H1 (cell line): Measurements from ENCODE around the gene PRKN. TPM values are rescaled to one million over a fixed set of nuclear protein-coding genes. Genes with fewer than 3 reads are reported as not detected.

Source experiments
- CTCF ChIA-PET: fragments of 300-600 bp; sonication (Branson Sonifier 250); formaldehyde crosslinking; loops from one replicate; lab custom pipeline; 2021; ENCODE audit not compliant: partially characterized antibody; lab: Charles Lee
- POLR2A ChIA-PET: fragments of 300-600 bp; sonication (Branson Sonifier 250); formaldehyde crosslinking; loops from one replicate; lab custom pipeline; 2021; ENCODE audit warnings: inconsistent platforms; ENCODE audit not compliant: partially characterized antibody; lab: Charles Lee
- DNase-seq, 2 experiments: peaks; one replicate each; pipeline versions ENCODE4 v3.0.0 to v3.0.0-alpha.2; 2010 to 2022; ENCODE audit warnings: low spot score in 2 of 2, low read depth in 1 of 2, mixed read lengths in 1 of 2
- FAIRE-seq: peaks from 2 replicates; lab custom pipeline; 2011; peaks lifted over from hg19 to GRCh38; lab: Jason Lieb, UNC
- H2AFZ ChIP-seq: 2 replicates; pipeline ENCODE4 v1.8.1; 2012; ENCODE audit warnings: low read length, inconsistent platforms
- H2AK5ac ChIP-seq: 2 replicates; pipeline ENCODE4 v1.6.1; 2013; ENCODE audit warnings: low read depth, low read length
- H2BK120ac ChIP-seq: replicated peaks from 2 replicates; pipeline ENCODE3; 2013; ENCODE audit warnings: low read depth, low read length, inconsistent platforms
- H2BK12ac ChIP-seq: 2 replicates; pipeline ENCODE4 v1.6.1; 2013; ENCODE audit warnings: low read depth, low read length
- H2BK15ac ChIP-seq: 2 replicates; pipeline ENCODE4 v1.6.1; 2013; ENCODE audit warnings: low read length
- H2BK20ac ChIP-seq: 2 replicates; pipeline ENCODE4 v1.6.1; 2013; ENCODE audit warnings: low read length
- H2BK5ac ChIP-seq: 2 replicates; pipeline ENCODE4 v1.6.1; 2013; ENCODE audit warnings: low read depth, low read length
- H3K14ac ChIP-seq: 2 replicates; pipeline ENCODE4 v1.6.1; 2013; ENCODE audit warnings: inconsistent platforms; ENCODE audit not compliant: insufficient read length
- H3K18ac ChIP-seq: 2 replicates; pipeline ENCODE4 v1.6.1; 2013; ENCODE audit warnings: low read length; ENCODE audit errors: extremely low read depth
- H3K23ac ChIP-seq: 2 replicates; pipeline ENCODE4 v1.6.1; 2013; ENCODE audit warnings: inconsistent platforms; ENCODE audit not compliant: insufficient read length
- H3K23me2 ChIP-seq: 2 replicates; pipeline ENCODE4 v1.6.1; 2013; ENCODE audit warnings: low read depth, low read length
- H3K27ac ChIP-seq: 2 replicates; pipeline ENCODE4 v1.6.1; 2011; ENCODE audit warnings: low read depth, low read length, inconsistent platforms
- H3K27me3 ChIP-seq, 4 experiments: replicated peaks in 1 of 4; 1 replicate in 1 of 4; 2 replicates in 3 of 4; pipeline versions ENCODE4 v1.6.1 to v1.8.1; 2011 to 2013; ENCODE audit warnings: low read length in 3 of 4, mild to moderate bottlenecking in 3 of 4, inconsistent platforms in 2 of 4, mixed read lengths in 2 of 4, moderate library complexity in 1 of 4; ENCODE audit not compliant: control insufficient read depth in 3 of 4, insufficient read depth in 3 of 4; ENCODE audit errors: extremely low read depth in 1 of 4
- H3K36me3 ChIP-seq, 4 experiments: 2 replicates each; pipeline versions ENCODE4 v1.6.1 to v1.8.1; 2011 to 2013; ENCODE audit warnings: mild to moderate bottlenecking in 4 of 4, low read length in 3 of 4, moderate library complexity in 2 of 4, control low read depth in 1 of 4, inconsistent platforms in 1 of 4; ENCODE audit not compliant: insufficient read depth in 4 of 4, control insufficient read depth in 2 of 4
- H3K4ac ChIP-seq: replicated peaks from 2 replicates; pipeline ENCODE3; 2013; ENCODE audit warnings: low read length, low read depth, mixed read lengths, inconsistent platforms; ENCODE audit not compliant: insufficient read length
- H3K4me1 ChIP-seq, 4 experiments: replicated peaks in 1 of 4; 1 replicate in 1 of 4; 2 replicates in 3 of 4; pipeline versions ENCODE4 v1.6.1 to v1.8.1; 2011 to 2013; ENCODE audit warnings: low read length in 3 of 4, inconsistent platforms in 2 of 4, mixed read lengths in 1 of 4; ENCODE audit not compliant: insufficient read depth in 4 of 4, control insufficient read depth in 3 of 4
- H3K4me2 ChIP-seq, 2 experiments: 2 replicates each; pipeline versions ENCODE4 v1.6.1 to v1.8.1; 2011 to 2013; ENCODE audit warnings: low read depth in 2 of 2, low read length in 2 of 2, control low read depth in 1 of 2, inconsistent platforms in 1 of 2, mild to moderate bottlenecking in 1 of 2; ENCODE audit not compliant: insufficient read depth in 1 of 2
- H3K4me3 ChIP-seq, 4 experiments: fragments of 200-600, 300-600 bp in 1 of 4; sonication (generic), shearing (Covaris generic), sonication (Bioruptor Twin) in 1 of 4; 2 replicates each; pipeline versions ENCODE4 v1.5.1 to v1.8.1; 2011 to 2016; ENCODE audit warnings: low read length in 4 of 4, low read depth in 3 of 4, control low read depth in 2 of 4, inconsistent platforms in 2 of 4, mild to moderate bottlenecking in 2 of 4, mixed read lengths in 1 of 4, moderate library complexity in 1 of 4; ENCODE audit not compliant: insufficient read depth in 2 of 4; ENCODE audit errors: extremely low read depth in 1 of 4
- H3K56ac ChIP-seq: replicated peaks from 2 replicates; pipeline ENCODE3; 2013; ENCODE audit warnings: low read depth, mild to moderate bottlenecking, mixed read lengths, low read length, inconsistent platforms; ENCODE audit not compliant: insufficient read length
- H3K79me1 ChIP-seq: 2 replicates; pipeline ENCODE4 v1.6.1; 2013; ENCODE audit warnings: low read depth, low read length, control low read depth
- H3K79me2 ChIP-seq, 2 experiments: 2 replicates each; pipeline versions ENCODE4 v1.6.1 to v1.8.1; 2012 to 2013; ENCODE audit warnings: low read length in 2 of 2, mild to moderate bottlenecking in 2 of 2, inconsistent platforms in 1 of 2; ENCODE audit not compliant: insufficient read depth in 2 of 2, control insufficient read depth in 1 of 2
- H3K9ac ChIP-seq, 4 experiments: replicated peaks in 1 of 4; 1 replicate in 1 of 4; 2 replicates in 3 of 4; pipeline versions ENCODE4 v1.6.1 to v1.8.1; 2011 to 2013; ENCODE audit warnings: low read depth in 3 of 4, low read length in 3 of 4, control low read depth in 2 of 4, mild to moderate bottlenecking in 2 of 4, moderate library complexity in 2 of 4, inconsistent platforms in 1 of 4; ENCODE audit errors: extremely low read depth in 1 of 4
- H3K9me3 ChIP-seq, 2 experiments: 2 replicates each; pipeline versions ENCODE4 v1.6.1 to v1.8.1; 2012 to 2013; ENCODE audit warnings: mild to moderate bottlenecking in 2 of 2, moderate library complexity in 2 of 2, control low read depth in 1 of 2, inconsistent platforms in 1 of 2, low read depth in 1 of 2, low read length in 1 of 2, mixed read lengths in 1 of 2; ENCODE audit not compliant: insufficient read depth in 2 of 2
- H4K20me1 ChIP-seq, 2 experiments: replicated peaks in 1 of 2; 2 replicates each; pipeline versions ENCODE3 to v1.8.1; 2011 to 2013; ENCODE audit warnings: inconsistent platforms in 2 of 2, low read length in 2 of 2, mild to moderate bottlenecking in 1 of 2; ENCODE audit not compliant: insufficient read depth in 2 of 2, control insufficient read depth in 1 of 2
- H4K5ac ChIP-seq: 2 replicates; pipeline ENCODE4 v1.6.1; 2013; ENCODE audit warnings: low read length, low read depth, mixed read lengths, inconsistent platforms; ENCODE audit not compliant: insufficient read length
- H4K8ac ChIP-seq: 2 replicates; pipeline ENCODE4 v1.8.0; 2013; ENCODE audit warnings: mild to moderate bottlenecking, moderate library complexity, low read length, inconsistent platforms; ENCODE audit not compliant: insufficient read depth; ENCODE audit errors: extremely low read depth
- H4K91ac ChIP-seq: replicated peaks from 2 replicates; pipeline ENCODE3; 2013; ENCODE audit warnings: low read length, mixed read lengths, inconsistent platforms; ENCODE audit not compliant: insufficient read length
- ATF2 ChIP-seq: IDR thresholded peaks from 2 replicates; pipeline ENCODE4 v1.6.1; 2012; ENCODE audit warnings: low read length, inconsistent platforms
- BRCA1 ChIP-seq: IDR thresholded peaks from 2 replicates; pipeline ENCODE4 v1.6.1; 2012; ENCODE audit warnings: low read depth, low read length, improper control_type of control experiment
- CBX8 ChIP-seq: fragments of 300-800, 300-1000 bp; sonication (generic); IDR thresholded peaks from 2 replicates; pipeline ENCODE4 v1.7.1; 2016; ENCODE audit warnings: low read depth, low read length, borderline replicate concordance
- CREB1 ChIP-seq: IDR thresholded peaks from 2 replicates; pipeline ENCODE4 v1.6.1; 2012; ENCODE audit warnings: inconsistent platforms
- CTBP2 ChIP-seq: IDR thresholded peaks from 2 replicates; pipeline ENCODE4 v1.7.0; 2011; ENCODE audit warnings: borderline replicate concordance, mild to moderate bottlenecking, moderate library complexity, mixed read lengths, low read length; ENCODE audit not compliant: insufficient read depth, insufficient read length
- GABPA ChIP-seq: IDR thresholded peaks from 2 replicates; pipeline ENCODE4 v1.6.1; 2011; ENCODE audit warnings: mild to moderate bottlenecking, low read length, moderate library complexity, borderline replicate concordance; ENCODE audit not compliant: insufficient read depth
- GTF2F1 ChIP-seq: IDR thresholded peaks from 2 replicates; pipeline ENCODE4 v1.6.1; 2012; ENCODE audit warnings: low read depth, low read length, improper control_type of control experiment, borderline replicate concordance
- SIRT6 ChIP-seq: IDR thresholded peaks from one replicate; pipeline ENCODE4 v1.7.1; 2012; ENCODE audit warnings: low read length, inconsistent platforms
- TCF12 ChIP-seq: IDR thresholded peaks from 2 replicates; pipeline ENCODE4 v1.6.1; 2011; ENCODE audit warnings: low read depth, mild to moderate bottlenecking, low read length
- WGBS, 2 experiments: shearing (Covaris generic) in 1 of 2; methylation state at CpG; one replicate each; pipeline versions ENCODE4 v1.1.6 to v1.1.7; 2013 to 2015; ENCODE audit warnings: low lambda C conversion rate in 2 of 2, mixed read lengths in 2 of 2, inconsistent platforms in 1 of 2, low coverage in 1 of 2, missing lambda C conversion rate in 1 of 2; ENCODE audit not compliant: insufficient replicate concordance in 2 of 2, insufficient coverage in 1 of 2, insufficient read length in 1 of 2; ENCODE audit errors: extremely low coverage in 1 of 2, missing lambda C conversion rate in 1 of 2; 5-methylcytosine and 5-hydroxymethylcytosine counted together
- polyA plus RNA-seq, 7 experiments: library from polyadenylated mRNA; depleted of rRNA in 3 of 7; stranded (reverse) in 5 of 7; unstranded in 2 of 7; fragments of >200 nt in 5 of 7; fragments of 200-250 nt in 2 of 7; gene quantifications; 1 replicate in 5 of 7; 2 replicates in 1 of 7; 4 replicates in 1 of 7; pipeline versions ENCODE4 v1.2.1 to v1.2.3, GENCODE V29; 2011 to 2013; ENCODE audit warnings: missing spikeins in 2 of 7, mixed read lengths in 2 of 7
- total RNA-seq: library from RNA; stranded (reverse); fragmentation: NEBNext Ultra II Directional; extraction: Animal tissue kit (Norgen Biotek cat#: 25700); gene quantifications from 2 replicates; pipeline ENCODE4 v1.2.1, GENCODE V29; 2021

Gene PRKN
- total and polyA plus RNA-seq, 2 of the 8 experiments (the other 6 are each of a cell fraction or from before 2014, with no cell fraction given): 0.13 to 0.29 TPM

DNA sequence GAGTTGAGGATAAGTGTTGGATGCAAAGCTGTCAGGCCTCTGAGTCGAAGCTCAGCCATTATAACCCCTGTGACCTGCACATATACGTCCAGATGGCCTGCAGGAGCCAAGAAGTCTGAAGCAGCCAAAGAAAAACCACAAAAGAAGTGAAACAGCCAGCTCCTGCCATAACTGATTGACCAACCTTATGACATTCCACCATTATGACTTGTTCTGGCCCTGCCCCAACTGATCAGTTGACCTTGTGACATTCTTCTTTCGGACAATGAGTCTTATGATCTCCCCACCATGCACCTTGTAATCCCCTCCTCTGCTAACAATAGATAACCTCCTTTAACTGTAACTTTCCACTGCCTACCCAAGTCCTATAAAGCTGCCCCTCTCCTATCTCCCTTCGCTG, 1320.0 kb downstream of the PRKN start:
- no peak overlapping the region for H3K27ac ChIP-seq
- no peak overlapping the region for H3K18ac ChIP-seq
- H2BK15ac ChIP-seq: no peak overlapping the region
- no peak overlapping the region for H3K4me2 ChIP-seq
- H3K27me3 ChIP-seq: no peaks in the 10 kb centered on the region
- H3K79me2 ChIP-seq: no peaks in the 10 kb centered on the region
- no peak overlapping the region for H3K56ac ChIP-seq
- no peak overlapping the region for H2BK20ac ChIP-seq
- FAIRE-seq: no peak
- ChIA-PET POLR2A (no interaction called here), CTCF (interaction anchor here (0.5 to 2.3 kb wide), 5 partner anchors 10 to 430 kb away, joined by 3 to 11 read pairs (median 3); no protein-coding TSS in a partner anchor)
- no peak overlapping the region for H2BK5ac ChIP-seq
- H3K4ac ChIP-seq: no peak overlapping the region
- no peak for TF ChIP-seq GTF2F1
- TF ChIP-seq CTBP2: no peak
- no peak for TF ChIP-seq ATF2
- TF ChIP-seq GABPA: no peak
- no peak for TF ChIP-seq TCF12
- no peak for TF ChIP-seq BRCA1
- TF ChIP-seq SIRT6: no peak
- TF ChIP-seq CBX8: no peak
- no peak for TF ChIP-seq CREB1
- H2BK120ac ChIP-seq: no peak overlapping the region
- H3K36me3 ChIP-seq: no peaks in the 10 kb centered on the region
- no peaks in the 10 kb centered on the region for H3K4me1 ChIP-seq
- peaks cover 10% of the 10 kb centered on the region; the same call in 1 of the 2 replicates for H3K23me2 ChIP-seq
- H3K9me3 ChIP-seq: peaks cover 2 to 6% of the 10 kb centered on the region in 2 experiments; a peak in 2 of 4 replicates
- H3K9ac ChIP-seq: no peak overlapping the region
- H2AK5ac ChIP-seq: no peak overlapping the region
- no peak overlapping the region for H4K8ac ChIP-seq
- H3K79me1 ChIP-seq: no peaks in the 10 kb centered on the region
- H3K23ac ChIP-seq: no peak overlapping the region
- no peak overlapping the region for H3K14ac ChIP-seq
- no peak overlapping the region for H4K5ac ChIP-seq
- H4K20me1 ChIP-seq: no peaks in the 10 kb centered on the region
- DNase-seq: no peak
- H3K4me3 ChIP-seq: no peak overlapping the region
- 86% methylated on average over 4 of the region's 4 CpGs; no CpG with 5 or more reads in 1 of the 2 experiments for WGBS, 2 experiments
- H4K91ac ChIP-seq: no peak overlapping the region
- no peak overlapping the region for H2AFZ ChIP-seq
- no peak overlapping the region for H2BK12ac ChIP-seq
